Superior temporal gyrus (tissue), 1 donor: Measurements from ENCODE around the gene DBF4B.
"Not testable (repeated sequence)": the region's sequence is repeated elsewhere in the genome, so short reads cannot be mapped to it uniquely, and the experiment has no call there.

ENCODE experiments used
- DNase-seq: peaks from one replicate; pipeline ENCODE4 v3.0.0-alpha.2; 2016; ENCODE audit errors: extremely low spot score

DBF4B gene

DNA sequence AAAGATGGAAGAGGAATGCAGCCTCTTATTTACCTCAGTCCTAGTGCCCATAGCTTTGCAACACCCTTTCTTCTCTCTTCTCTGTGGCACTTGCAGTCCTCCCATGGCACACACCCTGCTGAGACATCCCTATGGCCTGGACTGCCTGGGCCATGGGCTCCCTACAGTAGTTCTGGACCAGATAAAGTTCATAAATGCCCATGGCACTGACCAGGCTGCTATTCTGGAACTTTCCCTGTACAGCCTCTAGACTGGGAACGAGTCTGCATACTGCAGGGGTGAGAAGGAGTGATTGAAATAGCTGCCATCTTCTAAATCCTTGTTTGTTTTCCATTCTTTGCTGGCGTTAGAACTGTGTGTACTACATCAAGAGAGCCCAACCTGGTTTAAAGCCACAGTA lies 25.8 kb downstream of the DBF4B start:
- DNase-seq = no peak

DNA sequence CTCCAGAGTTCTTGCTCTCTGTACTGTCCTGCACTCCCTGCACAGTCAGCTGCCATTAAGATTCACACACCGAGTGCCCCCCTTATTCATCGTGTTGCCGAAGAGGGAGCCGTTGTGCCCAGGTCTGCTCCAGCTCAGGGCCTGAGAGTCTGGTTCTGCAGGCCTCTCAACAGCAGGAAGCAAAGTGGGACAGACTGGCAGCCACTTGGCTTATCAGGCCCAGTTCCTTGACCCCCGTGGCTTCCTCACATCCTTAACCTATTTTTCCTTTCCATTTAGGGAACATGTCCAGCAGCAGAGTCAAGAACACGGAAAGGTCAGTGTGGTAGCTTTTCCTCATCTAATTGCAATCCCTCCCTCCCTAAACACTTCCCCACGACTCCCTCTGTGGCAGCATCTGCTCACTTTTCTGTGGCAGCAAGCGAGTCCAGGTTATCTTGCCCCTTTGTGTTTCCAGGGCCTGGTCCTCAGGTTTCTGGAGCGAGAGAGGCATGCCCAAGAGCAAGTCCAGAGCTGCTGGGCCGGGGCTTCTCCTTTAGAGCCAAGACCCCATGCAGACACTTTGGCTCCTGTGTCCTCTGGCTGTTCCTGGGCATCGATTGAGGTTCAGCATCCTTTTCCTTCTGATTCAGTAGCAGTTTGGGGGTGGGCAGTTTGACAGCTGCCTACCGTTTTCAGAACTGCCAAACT lies 28.2 kb downstream of the DBF4B start:
- no peak for DNase-seq

GRCh38 chr17:44738214-44738906 lies 29.9 kb downstream of the DBF4B start:
- no peak for DNase-seq

DNA sequence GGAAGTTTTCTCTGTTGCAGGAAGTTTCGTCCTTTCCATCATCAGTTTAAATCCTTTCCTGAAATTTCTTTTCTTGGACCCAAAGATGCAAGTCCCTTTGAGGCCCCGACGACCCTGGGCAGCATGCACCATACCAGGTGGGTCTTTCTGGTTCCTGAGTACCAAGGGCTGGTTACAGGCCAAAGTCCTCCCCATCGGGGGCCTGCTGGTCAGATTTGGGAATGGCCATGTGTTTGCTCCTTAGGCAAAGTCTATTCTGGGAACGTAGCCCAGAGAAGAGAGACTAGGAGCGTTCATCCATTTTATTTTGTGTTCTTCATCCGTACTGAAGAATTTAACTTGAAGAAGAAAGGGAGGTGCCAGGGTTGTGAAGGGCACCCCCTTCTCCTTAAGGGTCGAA lies 32.9 kb downstream of the DBF4B start:
- no peak for DNase-seq

GRCh38 chr17:44745301-44745700 lies 36.8 kb downstream of the DBF4B start:
- DNase-seq = no peak

- DNase-seq = not testable (repeated sequence)
Observed at GRCh38 chr17:44745738-44746137, 37.3 kb downstream of the DBF4B start.

GRCh38 chr17:44747566-44747965 lies 39.1 kb downstream of the DBF4B start:
- DNase-seq = no peak

DNA sequence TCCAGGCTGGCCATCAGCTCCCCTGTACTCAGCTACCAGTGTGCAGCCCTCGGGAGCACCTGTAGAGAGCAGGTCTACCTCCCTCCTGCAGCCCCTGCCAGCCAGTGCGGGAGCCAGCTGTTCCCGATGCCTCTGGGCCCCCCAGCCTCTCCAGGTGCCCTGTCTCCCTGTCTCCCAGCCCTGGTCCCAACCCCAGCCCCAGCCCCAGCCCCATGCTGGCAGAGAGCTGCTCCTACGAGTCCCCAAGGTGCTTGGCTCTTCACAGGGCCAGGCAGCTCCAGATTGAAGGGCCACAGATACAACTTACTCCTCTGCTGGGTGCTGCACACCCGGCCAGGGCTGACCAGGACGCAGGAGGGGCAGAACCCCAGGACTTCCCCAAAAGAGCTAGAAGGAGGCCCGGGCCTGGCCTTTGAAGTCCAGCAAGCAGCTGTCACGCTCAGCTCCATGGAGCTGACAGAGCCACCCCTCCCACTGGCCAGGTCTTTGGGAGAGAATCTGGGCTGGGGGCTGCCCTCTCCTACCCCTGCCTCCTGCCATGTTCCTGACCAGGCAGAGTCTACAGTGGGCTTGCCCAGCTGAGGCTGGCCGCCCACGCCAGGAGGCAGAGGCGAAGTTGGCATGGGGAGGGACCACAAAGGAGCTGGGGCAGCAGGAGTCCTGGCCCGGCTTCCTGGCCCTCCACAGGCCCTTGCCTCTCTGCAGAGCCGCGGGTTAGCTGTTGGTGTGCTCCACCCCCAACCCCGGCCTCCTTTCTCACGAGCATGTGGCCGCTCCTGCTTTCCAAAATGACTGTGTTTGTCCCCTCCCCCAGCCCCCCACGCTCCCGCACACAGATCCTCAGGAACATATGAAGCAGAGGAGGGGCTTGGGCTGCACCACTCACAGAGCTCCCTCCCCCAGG lies 40.9 kb downstream of the DBF4B start:
- DNase-seq = no peak

- no peak for DNase-seq
Observed at GRCh38 chr17:44749980-44750318, 41.5 kb downstream of the DBF4B start.

DNA sequence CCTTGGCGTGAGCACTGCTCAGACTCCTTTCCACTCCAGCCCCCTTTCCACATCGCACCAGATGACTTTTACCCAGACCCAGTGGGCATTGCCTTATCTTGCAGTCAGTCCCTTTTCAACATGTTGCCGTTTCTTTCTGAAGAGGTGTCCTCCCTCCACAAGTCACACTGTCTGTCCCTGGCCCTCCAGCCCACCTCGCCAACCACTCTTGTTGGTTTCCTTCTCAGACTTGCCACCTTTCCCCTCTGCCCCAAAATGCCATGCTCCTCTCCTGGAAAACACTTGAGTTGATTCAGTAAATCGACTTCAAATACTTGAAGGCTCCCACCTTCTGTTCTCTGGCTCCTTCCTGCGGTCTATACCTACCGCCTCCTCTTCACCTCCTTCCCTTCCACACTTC lies 42.9 kb downstream of the DBF4B start:
- DNase-seq = no peak

DNA sequence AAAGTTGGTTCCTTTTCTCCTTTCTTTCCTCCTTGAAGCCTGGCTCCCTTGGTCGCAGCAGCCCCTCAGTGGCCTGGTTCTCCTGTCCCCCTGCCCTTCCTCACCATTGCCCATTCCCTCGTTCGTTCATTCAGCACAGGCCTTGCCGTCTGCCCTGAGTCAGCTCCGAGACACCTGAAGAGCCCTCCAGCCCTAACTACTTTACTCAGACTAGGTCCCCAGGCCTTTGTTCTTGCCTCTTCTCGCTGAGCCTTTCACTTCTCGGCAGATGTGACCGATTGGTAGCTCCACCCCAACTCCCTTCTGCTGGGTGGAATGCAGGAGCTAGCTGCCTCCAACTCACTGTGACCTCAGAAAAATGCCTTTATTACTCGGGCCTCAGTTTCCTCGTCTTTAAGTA lies 43.3 kb downstream of the DBF4B start:
- no peak for DNase-seq

DNA sequence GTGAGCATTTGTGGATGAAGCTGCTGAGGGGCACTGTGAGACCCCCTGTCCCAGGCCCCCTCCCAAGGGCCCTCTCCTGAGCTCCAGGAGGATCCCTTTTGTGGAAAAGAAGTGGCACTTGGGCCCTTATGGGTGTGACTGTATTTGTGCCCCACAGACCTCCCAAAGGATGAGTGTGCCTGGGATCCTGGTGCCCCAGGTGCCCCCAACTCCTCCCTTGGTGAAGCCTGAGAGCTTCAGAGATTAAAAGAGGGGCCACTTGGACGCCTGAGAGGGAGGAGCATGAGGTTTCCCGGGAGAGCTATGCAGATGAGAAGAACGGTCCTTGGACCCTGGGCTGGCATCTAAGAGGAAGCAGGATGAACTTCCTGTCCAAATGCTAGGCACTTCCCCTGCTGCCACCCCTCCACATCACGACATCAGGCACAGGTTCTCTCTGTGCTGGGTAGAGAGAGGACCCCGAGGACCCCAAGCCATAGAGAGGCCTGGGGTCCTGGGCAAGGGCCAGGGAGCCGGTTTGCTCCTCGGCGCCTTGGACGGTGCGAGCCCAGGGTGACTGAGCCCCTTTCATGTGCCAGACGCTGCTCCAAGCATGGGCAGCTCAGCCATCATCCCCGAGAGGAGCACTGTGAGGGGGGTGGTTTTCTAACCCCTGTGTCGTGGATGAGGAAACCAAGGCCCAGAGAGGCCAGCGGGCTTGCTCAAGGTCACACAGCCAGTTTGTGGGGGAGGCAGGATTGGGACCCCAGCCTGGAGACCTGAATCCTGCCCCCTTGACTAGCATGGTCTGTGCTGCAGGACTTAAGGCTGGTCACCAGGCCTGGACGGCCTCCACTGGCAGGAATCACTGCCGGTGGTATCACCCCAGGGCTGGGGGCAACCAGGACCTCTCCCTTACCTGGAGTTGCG lies 44.7 kb downstream of the DBF4B start:
- no peak for DNase-seq

DNA sequence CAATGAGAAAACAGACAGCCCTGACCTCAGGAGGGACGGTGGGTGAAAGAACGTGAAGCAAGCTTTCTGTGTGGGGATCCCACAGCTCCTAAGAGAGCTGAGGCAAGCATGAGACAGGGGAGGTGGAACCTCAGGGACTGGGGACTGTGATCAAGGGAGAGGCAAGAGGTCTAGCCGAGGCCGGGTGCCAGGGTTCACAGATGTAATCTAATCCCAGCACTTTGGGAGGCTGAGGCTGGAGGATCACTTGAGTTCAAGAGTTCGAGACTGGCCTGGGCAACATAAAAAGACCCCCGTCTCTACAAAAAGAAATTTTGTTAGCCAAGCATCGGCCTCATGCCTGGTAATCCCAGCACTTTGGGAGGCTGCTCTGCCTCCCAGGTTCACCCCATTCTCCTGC lies 45.8 kb downstream of the DBF4B start:
- no peak for DNase-seq

- DNase-seq = not testable (repeated sequence)
Observed at GRCh38 chr17:44755180-44755579, 46.7 kb downstream of the DBF4B start.

DNA sequence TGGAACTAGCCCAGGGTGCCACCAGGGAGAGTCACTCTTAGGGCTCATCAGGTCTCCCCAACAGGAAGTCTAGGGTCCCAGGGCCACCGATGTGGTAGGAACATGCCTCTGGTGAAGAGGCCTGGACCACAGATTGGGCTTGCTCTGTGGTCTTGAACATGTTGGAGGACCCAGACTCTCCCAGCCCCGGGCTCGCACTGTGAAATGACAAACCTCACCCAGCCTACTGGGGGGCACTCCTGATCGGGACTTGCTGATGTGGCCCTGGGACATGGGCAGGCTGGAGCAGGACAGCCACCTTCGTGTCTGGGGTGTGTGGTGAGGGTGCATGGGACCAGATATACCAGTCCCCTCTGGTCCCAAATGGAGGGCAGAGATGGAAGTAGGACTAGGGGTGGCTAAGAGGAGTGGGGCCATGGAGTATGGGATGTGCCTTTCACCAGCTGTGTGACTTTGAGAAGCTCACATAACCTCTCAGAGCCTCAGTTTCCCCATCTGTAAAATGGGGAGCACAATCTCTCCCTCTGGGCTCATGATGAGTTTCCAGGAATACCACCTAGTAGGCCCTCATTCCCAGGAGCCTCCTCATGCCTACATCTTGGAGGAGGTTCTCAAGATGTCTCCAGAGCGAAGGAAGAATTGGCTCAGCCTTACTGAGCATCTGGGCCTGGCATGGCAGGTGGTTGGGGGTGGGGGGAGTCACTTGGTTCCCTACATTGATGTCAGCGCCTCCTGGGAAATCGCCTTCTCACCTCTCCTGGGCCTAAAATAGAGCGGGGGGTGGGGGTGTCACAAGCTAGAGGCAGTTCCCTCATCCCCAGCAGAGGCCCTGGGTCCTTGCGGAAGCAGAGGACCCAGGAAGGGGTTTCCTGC lies 48.8 kb downstream of the DBF4B start:
- DNase-seq = no peak

- no peak for DNase-seq
Observed at GRCh38 chr17:44757918-44758413, 49.5 kb downstream of the DBF4B start.

DNA sequence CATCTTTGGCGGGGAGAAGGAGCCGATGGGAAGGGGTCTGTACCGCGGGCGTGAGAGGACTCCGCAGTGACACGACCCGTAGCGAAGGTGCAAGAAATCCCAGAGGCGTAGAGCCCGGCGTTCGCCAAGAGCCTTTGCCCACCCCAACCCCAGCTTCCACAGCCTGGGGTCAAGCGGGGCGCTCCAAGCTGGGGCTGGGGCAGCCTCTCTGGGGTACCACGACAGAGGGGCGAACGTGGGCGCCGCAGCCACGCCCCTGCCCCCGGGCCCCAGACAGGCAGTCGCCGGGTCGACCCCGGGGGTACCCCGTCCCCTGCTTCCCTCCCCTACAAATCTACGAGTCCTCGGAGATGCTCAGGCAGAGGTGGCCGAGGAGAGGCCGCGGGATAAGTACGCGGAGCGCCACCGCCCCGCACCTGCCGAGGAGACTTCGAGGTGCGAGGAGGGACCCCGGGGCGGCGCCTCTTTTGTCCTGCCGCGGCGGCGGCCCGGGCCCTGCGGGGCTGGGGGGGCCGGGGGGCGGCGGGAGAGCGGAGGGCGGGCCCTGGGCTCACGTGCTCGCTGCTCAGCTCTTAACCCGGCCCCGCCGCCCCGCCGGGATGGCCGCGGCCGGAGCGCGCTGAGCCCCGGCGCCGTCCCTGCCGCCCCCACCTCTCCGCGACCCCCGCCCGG lies 50.1 kb downstream of the DBF4B start, which contains the start of gene ADAM11:
ADAM11 (plus strand) TSS at position 575 of the 672 bp plus-strand sequence. CDS start 212 bp downstream, outside the sequence.
- no peak for DNase-seq

GRCh38 chr17:44759086-44759915 lies 50.8 kb downstream of the DBF4B start:
- DNase-seq = no peak

DNA sequence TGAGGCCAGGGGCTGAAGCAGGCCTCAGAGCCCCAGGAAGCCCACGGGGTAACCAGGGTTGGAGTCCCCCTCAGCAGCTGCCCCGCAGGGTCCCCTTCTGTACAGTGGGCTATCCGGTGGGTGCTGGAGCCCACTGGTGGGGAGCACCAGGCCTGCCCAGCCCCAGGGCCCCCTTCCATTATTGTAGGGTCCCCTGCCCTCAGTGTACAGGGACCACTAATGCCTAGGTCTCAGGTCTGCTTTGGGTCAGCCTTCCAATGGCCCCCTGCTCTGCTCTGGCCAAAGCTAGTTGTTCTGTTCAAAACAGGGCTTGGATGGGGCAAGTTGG lies 51.4 kb downstream of the DBF4B start:
- no peak for DNase-seq
